AG09319 (cell line): ENCODE data around the gene CSDE1.

Source experiments
- DNase-seq: peaks from one replicate; pipeline ENCODE4 v3.0.0-alpha.2; 2010; ENCODE audit warnings: low read depth; ENCODE audit errors: extremely low read depth
- CTCF ChIP-seq: IDR thresholded peaks from 2 replicates; pipeline ENCODE4 v1.5.1; 2011; ENCODE audit warnings: low read depth, mild to moderate bottlenecking, inconsistent platforms, low read length, moderate library complexity

Gene CSDE1

DNA sequence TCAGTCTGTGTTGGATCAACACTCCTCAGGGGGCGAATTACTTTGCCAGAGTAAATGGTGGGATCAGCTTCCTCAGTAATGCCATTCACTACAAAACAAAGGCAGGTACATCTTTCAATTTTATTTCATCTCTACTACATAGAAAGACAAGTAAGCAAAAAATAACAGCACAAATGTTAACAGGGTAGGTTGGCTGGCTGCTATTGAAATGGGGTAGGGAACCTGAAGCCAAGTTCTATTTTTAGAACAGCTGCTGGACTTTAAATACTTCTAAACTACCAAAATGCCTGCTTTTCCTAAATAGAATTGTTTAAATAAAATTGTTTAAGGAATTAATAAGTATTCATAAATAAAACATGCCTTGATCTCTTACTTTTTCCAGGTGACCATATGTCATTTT lies 33.9 kb downstream of the CSDE1 start:
- no peak for DNase-seq
- TF ChIP-seq CTCF: no peak

DNA sequence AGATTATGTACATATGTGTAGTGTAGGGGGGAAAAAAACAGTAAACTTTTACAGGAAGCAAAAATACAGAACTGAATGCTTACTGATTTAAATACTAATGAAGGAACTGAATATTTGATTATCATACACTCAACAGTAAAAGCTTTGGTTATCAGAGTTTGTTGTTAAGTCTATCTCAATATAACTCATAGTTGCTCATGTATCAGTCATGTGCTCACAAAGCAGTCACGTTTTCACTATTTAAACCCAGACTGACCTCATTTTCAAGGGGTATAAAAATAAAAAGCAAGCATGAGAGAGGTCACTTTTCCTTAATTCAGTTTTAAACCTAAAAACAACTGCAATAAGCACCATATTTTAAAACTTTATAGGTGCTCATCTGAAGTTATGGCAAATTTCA lies 34.3 kb downstream of the CSDE1 start:
- TF ChIP-seq CTCF: no peak

GRCh38 chr1:114720492-114720891 lies 37.3 kb downstream of the CSDE1 start:
- no peak for DNase-seq

More for the DNA sequence above, 34.3 kb downstream of the CSDE1 start:
- no peak for DNase-seq

GRCh38 chr1:114719424-114719787 lies 38.4 kb downstream of the CSDE1 start:
- DNase-seq: no peak
- TF ChIP-seq CTCF: no peak

More at GRCh38 chr1:114720492-114720891, 37.3 kb downstream of the CSDE1 start:
- TF ChIP-seq CTCF: no peak

DNA sequence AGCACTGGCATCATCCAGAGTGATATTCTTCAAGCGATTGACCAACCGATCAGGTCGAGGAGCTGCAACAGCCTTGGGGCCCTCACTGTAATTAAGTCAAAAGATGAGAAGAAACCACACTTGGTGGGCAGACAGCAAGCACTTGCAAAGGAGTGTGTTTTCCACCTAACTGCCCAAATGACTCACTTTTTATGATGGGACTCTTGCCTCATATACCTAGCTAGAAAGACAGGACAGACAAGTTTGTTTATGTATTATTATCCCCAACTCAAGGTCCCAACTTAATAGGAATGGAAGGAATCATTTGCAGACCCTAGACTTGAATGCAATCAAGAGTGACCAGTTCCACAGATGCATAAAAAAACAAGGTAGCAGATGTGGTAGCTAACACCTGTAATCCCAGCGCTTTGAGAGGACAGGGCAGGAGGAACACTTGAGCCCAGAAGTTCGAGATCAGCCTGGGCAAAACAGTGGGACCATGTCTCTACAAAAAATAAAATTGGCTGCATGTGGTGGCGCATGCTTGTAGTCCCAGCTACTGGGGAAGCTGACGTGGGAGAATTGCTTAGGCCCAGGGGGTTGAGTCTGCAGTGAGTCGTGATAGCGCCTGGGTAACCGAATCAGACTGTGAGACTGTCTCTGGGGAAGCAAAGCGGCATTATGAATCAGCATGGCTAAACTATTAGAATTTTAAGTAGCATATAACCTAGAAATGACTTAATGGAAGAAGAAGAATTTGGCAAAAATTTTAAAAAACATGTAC lies 38.9 kb downstream of the CSDE1 start:
- no peak for DNase-seq
- no peak for TF ChIP-seq CTCF

- TF ChIP-seq CTCF: no peak
- peak; percentile 74 for DNase-seq
These were observed 41.2 kb downstream of the CSDE1 start, which contains the start of gene NRAS for GRCh38 chr1:114716304-114717170. Gene NRAS, minus strand, starts transcription at chr1:114716771. Its CDS starts 611 bp downstream, at chr1:114716160.

DNA sequence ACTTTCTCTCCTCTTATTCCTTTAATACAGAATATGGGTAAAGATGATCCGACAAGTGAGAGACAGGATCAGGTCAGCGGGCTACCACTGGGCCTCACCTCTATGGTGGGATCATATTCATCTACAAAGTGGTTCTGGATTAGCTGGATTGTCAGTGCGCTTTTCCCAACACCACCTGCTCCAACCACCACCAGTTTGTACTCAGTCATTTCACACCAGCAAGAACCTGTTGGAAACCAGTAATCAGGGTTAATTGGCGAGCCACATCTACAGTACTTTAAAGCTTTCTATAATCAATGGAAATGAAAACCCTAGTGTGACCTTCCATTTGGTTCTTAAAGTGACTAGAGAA lies 41.9 kb downstream of the CSDE1 start:
- DNase-seq: no peak
- TF ChIP-seq CTCF: no peak
